ENCODE data around the gene UGDH.
"Not testable (repeated sequence)": the region's sequence is repeated elsewhere in the genome, so short reads cannot be mapped to it uniquely, and the experiment has no call there.

The UGDH gene

DNA sequence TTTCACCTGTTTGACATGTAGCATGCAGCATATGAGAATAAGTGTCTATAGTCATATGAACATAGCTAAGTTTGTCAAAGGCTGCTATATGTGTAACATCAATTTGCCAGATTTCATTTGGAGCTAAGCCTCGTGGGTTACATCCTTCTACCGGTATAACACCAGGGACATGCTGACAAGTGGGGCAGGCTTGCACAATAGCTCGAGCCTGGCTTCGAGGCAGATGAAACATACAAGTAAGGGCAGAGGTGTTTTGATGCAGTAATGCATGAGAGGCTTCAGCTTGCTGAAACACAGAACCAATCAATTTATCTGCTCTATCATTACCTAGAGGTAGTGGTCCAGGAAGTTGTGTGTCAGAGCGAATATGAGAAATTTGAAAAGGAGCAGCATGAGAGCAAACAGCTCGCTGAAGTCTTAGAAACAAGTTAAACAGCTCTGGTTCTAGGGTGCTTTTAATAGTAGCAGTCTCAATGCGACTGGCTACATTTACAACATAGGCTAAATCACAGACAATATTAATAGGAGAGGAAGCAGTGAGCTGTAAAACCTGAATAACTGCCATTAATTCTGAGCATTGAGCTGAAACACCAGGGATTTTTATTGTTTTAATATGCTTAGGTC is 14.9 kb upstream of the UGDH start:
- H3F3A ChIP-seq (ENCODE audit: insufficient read depth), result peaks cover 18% of the 10 kb centered on the region

DNA sequence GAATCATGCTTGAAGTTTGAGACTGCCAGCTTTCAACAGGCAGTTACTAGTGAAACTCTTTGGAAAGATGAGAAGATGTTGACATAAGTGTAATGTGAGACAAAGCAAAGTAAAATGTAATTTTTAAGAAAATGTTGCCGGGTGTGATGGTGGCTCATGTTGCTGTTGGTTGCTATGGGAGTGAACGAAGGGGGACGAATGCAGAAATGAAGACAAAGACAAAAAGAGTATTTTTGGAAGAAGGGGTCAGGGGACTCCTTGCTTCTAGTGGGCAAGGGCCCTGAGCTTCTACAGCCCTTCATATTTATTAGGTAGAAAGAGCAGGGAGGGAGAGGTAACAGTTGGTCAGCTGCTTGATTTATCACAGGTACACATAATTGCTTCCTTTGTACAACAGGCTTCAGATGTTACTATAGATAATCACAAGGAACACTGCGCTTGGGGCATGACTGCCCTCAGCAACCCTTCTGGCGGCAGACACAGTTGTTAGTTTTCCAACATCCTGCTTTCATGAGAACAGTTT is 11.9 kb upstream of the UGDH start:
- H3K9ac ChIP-seq (ENCODE audit: low read length), result no peak overlapping the region
- no peaks in the 10 kb centered on the region for H3K79me2 ChIP-seq (ENCODE audit: insufficient read depth, low read length)
- no peak overlapping the region for H3K4me3 ChIP-seq (ENCODE audit: insufficient read depth, low read length, poor library complexity, severe bottlenecking)
- H4K20me1 ChIP-seq (ENCODE audit: low read depth, low read length), result no peaks in the 10 kb centered on the region
- H3K27ac ChIP-seq (ENCODE audit: low read depth, low read length), result no peak overlapping the region
- H3K9me2 ChIP-seq (replicated peaks; ENCODE audit: insufficient read depth, low read length), result no peaks in the 10 kb centered on the region
- H3K9me3 ChIP-seq (ENCODE audit: insufficient read depth, low read length), result no peaks in the 10 kb centered on the region
- TF ChIP-seq, protein P1, sequence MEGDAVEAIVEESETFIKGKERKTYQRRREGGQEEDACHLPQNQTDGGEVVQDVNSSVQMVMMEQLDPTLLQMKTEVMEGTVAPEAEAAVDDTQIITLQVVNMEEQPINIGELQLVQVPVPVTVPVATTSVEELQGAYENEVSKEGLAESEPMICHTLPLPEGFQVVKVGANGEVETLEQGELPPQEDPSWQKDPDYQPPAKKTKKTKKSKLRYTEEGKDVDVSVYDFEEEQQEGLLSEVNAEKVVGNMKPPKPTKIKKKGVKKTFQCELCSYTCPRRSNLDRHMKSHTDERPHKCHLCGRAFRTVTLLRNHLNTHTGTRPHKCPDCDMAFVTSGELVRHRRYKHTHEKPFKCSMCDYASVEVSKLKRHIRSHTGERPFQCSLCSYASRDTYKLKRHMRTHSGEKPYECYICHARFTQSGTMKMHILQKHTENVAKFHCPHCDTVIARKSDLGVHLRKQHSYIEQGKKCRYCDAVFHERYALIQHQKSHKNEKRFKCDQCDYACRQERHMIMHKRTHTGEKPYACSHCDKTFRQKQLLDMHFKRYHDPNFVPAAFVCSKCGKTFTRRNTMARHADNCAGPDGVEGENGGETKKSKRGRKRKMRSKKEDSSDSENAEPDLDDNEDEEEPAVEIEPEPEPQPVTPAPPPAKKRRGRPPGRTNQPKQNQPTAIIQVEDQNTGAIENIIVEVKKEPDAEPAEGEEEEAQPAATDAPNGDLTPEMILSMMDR (IDR thresholded peaks at IDR 0.05; ENCODE audit: insufficient read depth, low read length, poor library complexity, severe bottlenecking), result no peak
- no peak for TF ChIP-seq EZH2phosphoT487 (conservative IDR thresholded peaks at IDR 0.05; ENCODE audit: low read length)
- no peaks in the 10 kb centered on the region for H3K36me3 ChIP-seq (ENCODE audit: low read length)
- H3K27me3 ChIP-seq (ENCODE audit: low read length), result no peaks in the 10 kb centered on the region
- no peak overlapping the region for H3K4me2 ChIP-seq (ENCODE audit: low read depth, low read length, poor library complexity, severe bottlenecking)
- H3F3A ChIP-seq (ENCODE audit: insufficient read depth), result no peaks in the 10 kb centered on the region
- H2AFZ ChIP-seq (ENCODE audit: low read depth, low read length, severe bottlenecking), result no peak overlapping the region

More for the DNA sequence above, 14.9 kb upstream of the UGDH start:
- H3K9ac ChIP-seq (ENCODE audit: low read length), result no peak overlapping the region
- H3K27ac ChIP-seq (ENCODE audit: low read depth, low read length), result no peak overlapping the region
- no peaks in the 10 kb centered on the region for H3K9me2 ChIP-seq (replicated peaks; ENCODE audit: insufficient read depth, low read length)
- H4K20me1 ChIP-seq (ENCODE audit: low read depth, low read length), result no peaks in the 10 kb centered on the region
- no peak overlapping the region for H3K4me3 ChIP-seq (ENCODE audit: insufficient read depth, low read length, poor library complexity, severe bottlenecking)
- H3K27me3 ChIP-seq (ENCODE audit: low read length), result no peaks in the 10 kb centered on the region
- TF ChIP-seq, protein P1 (IDR thresholded peaks at IDR 0.05; ENCODE audit: insufficient read depth, low read length, poor library complexity, severe bottlenecking), result no peak
- no peak for TF ChIP-seq EZH2phosphoT487 (conservative IDR thresholded peaks at IDR 0.05; ENCODE audit: low read length)
- no peak overlapping the region for H2AFZ ChIP-seq (ENCODE audit: low read depth, low read length, severe bottlenecking)
- no peaks in the 10 kb centered on the region for H3K36me3 ChIP-seq (ENCODE audit: low read length)
- H3K4me2 ChIP-seq (ENCODE audit: low read depth, low read length, poor library complexity, severe bottlenecking), result no peak overlapping the region
- no peaks in the 10 kb centered on the region for H3K9me3 ChIP-seq (ENCODE audit: insufficient read depth, low read length)
- no peaks in the 10 kb centered on the region for H3K79me2 ChIP-seq (ENCODE audit: insufficient read depth, low read length)

DNA sequence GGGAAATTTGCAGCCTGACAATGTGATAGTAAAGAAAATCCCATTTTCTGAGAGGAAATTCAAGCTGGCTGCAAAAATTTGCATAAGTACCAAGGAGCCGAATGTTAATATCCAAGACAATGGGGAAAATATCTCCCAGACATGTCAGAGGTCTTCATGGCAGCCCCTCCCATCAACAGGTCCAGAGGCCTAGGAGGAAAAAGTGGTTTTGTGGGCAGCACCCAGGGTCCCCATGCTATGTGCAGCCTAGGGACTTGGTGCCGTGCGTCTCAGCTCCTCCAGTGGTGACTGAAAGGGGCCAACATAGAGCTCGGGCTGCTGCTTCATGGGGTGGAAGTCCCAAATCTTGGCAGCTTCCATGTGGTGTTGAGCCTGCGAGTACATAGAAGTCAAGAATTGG is 6.3 kb upstream of the UGDH start:
- Histone ChIP-seq H3K4me3 (ENCODE audit: insufficient read depth, low read length, poor library complexity, severe bottlenecking) (no peak overlapping the region), H3K27ac (ENCODE audit: low read depth, low read length) (no peak overlapping the region), H3K27me3 (ENCODE audit: low read length) (no peaks in the 10 kb centered on the region), H4K20me1 (ENCODE audit: low read depth, low read length) (no peaks in the 10 kb centered on the region), H3F3A (ENCODE audit: insufficient read depth) (no peaks in the 10 kb centered on the region), H3K36me3 (ENCODE audit: low read length) (no peaks in the 10 kb centered on the region), H3K4me2 (ENCODE audit: low read depth, low read length, poor library complexity, severe bottlenecking) (no peak overlapping the region), H3K9me2 (replicated peaks; ENCODE audit: insufficient read depth, low read length) (no peaks in the 10 kb centered on the region), H3K79me2 (ENCODE audit: insufficient read depth, low read length) (no peaks in the 10 kb centered on the region), H3K9ac (ENCODE audit: low read length) (no peak overlapping the region), H2AFZ (ENCODE audit: low read depth, low read length, severe bottlenecking) (no peak overlapping the region), H3K9me3 (ENCODE audit: insufficient read depth, low read length) (peaks cover 16% of the 10 kb centered on the region; the same call in 1 of the 2 replicates)
- TF ChIP-seq, protein P1 (IDR thresholded peaks at IDR 0.05; ENCODE audit: insufficient read depth, low read length, poor library complexity, severe bottlenecking), result no peak
- no peak for TF ChIP-seq EZH2phosphoT487 (conservative IDR thresholded peaks at IDR 0.05; ENCODE audit: low read length)

DNA sequence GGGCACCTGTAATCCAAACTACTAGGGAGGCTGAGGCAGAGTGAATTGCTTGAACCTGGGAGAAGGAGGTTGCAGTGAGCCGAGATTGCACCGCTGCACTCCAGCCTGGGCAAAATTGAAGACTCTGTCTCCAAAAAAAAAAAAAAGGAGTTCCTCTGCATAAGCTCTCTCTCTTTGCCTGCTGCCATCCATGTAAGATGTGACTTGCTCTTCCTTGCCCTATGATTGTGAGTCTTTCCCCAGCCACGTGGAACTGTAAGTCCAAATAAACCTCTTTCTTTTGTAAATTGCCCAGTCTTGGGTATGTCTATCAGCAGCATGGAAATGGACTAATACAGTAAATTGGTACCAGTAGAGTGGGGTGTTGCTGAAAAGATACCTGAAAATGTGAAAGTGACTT is 5.0 kb upstream of the UGDH start:
- not testable (repeated sequence) for H3K27ac ChIP-seq (ENCODE audit: low read depth, low read length); H3K79me2 ChIP-seq (ENCODE audit: insufficient read depth, low read length); H3K4me3 ChIP-seq (ENCODE audit: insufficient read depth, low read length, poor library complexity, severe bottlenecking); H4K20me1 ChIP-seq (ENCODE audit: low read depth, low read length); H3K36me3 ChIP-seq (ENCODE audit: low read length); H3K9me2 ChIP-seq (replicated peaks; ENCODE audit: insufficient read depth, low read length); H2AFZ ChIP-seq (ENCODE audit: low read depth, low read length, severe bottlenecking); H3K9ac ChIP-seq (ENCODE audit: low read length); H3K4me2 ChIP-seq (ENCODE audit: low read depth, low read length, poor library complexity, severe bottlenecking); H3F3A ChIP-seq (ENCODE audit: insufficient read depth); H3K27me3 ChIP-seq (ENCODE audit: low read length)
- peaks cover 16% of the 10 kb centered on the region; the same call in 1 of the 2 replicates for H3K9me3 ChIP-seq (ENCODE audit: insufficient read depth, low read length)

All from SU-DHL-6 (cell line).